Natural killer cell (primary cell): ENCODE results near the gene SEC14L1. TPM values are rescaled to one million over a fixed set of nuclear protein-coding genes. Genes with fewer than 3 reads are reported as not detected.

Experiments
- ATAC-seq, 3 donors: fragments of 150-1000 bp in 2 of 3; fragments of 200-7000 bp in 1 of 3; cut with Tn5 transposase; 1 replicate in 1 of 3; 2 replicates in 2 of 3; pipeline ENCODE4 v1.10.0; 2021; ENCODE audit warnings: mild to moderate bottlenecking in 2 of 3, moderate library complexity in 2 of 3
- DNase-seq, 2 donors: peaks; one replicate each; pipeline versions ENCODE4 v3.0.0 to v3.0.0-alpha.2; 2013 to 2021; ENCODE audit warnings: mixed read lengths in 1 of 2
- H3K27ac ChIP-seq: one replicate; pipeline ENCODE4 v1.5.1; 2013; ENCODE audit warnings: mild to moderate bottlenecking, low read length
- H3K27me3 ChIP-seq: one replicate; pipeline ENCODE4 v1.6.1; 2013; ENCODE audit warnings: low read length; ENCODE audit not compliant: control insufficient read depth, insufficient read depth
- H3K36me3 ChIP-seq: one replicate; pipeline ENCODE4 v1.6.1; 2013; ENCODE audit warnings: low read length; ENCODE audit not compliant: control insufficient read depth, insufficient read depth
- H3K4me1 ChIP-seq: one replicate; pipeline ENCODE4 v1.6.1; 2013; ENCODE audit warnings: low read length; ENCODE audit not compliant: control insufficient read depth, insufficient read depth
- H3K4me3 ChIP-seq: one replicate; pipeline ENCODE4 v1.5.1; 2013; ENCODE audit warnings: low read length
- H3K9me3 ChIP-seq: one replicate; pipeline ENCODE4 v1.6.1; 2013; ENCODE audit warnings: low read length; ENCODE audit not compliant: control insufficient read depth, insufficient read depth
- H3K27ac Mint-ChIP-seq, 2 donors: one replicate each; pipeline ENCODE4 v1.8.0; 2022; ENCODE audit warnings: mild to moderate bottlenecking in 2 of 2, mixed read lengths in 2 of 2, moderate library complexity in 1 of 2
- H3K27me3 Mint-ChIP-seq, 2 donors: one replicate each; pipeline ENCODE4 v1.8.0; 2022; ENCODE audit warnings: low read depth in 2 of 2, mixed read lengths in 2 of 2
- H3K36me3 Mint-ChIP-seq: one replicate; pipeline ENCODE4 v1.8.0; 2022; ENCODE audit warnings: mixed read lengths
- H3K4me1 Mint-ChIP-seq, 2 donors: one replicate each; pipeline ENCODE4 v1.8.0; 2022; ENCODE audit warnings: mixed read lengths in 2 of 2
- H3K4me3 Mint-ChIP-seq: one replicate; pipeline ENCODE4 v1.8.0; 2022; ENCODE audit warnings: mild to moderate bottlenecking, moderate library complexity, mixed read lengths
- H3K9me3 Mint-ChIP-seq, 2 donors: one replicate each; pipeline ENCODE4 v1.8.0; 2022; ENCODE audit warnings: mixed read lengths in 2 of 2
- WGBS: methylation state at CpG from one replicate; pipeline ENCODE4 v1.1.7; 2013; ENCODE audit warnings: missing lambda C conversion rate; ENCODE audit not compliant: insufficient coverage; 5-methylcytosine and 5-hydroxymethylcytosine counted together
- intact Hi-C: fragments of 100-400 bp; cut with micrococcal nuclease; formaldehyde crosslinking; loops from one replicate; pipeline ENCODE4 v1.14.2; 2022
- total RNA-seq, 4 donors: library from RNA; stranded (reverse); fragments of 120-200 nt in 1 of 4; gene quantifications; one replicate each; pipeline versions ENCODE4 v1.2.3 to v1.2.4, GENCODE V29; 2013 to 2022
- TF ChIP-seq, protein P1 (sequence below): fragments of 200-600 bp; IDR thresholded peaks from one replicate; pipeline ENCODE4 v1.8.0; 2022; ENCODE audit warnings: antibody characterized with exemption

SEC14L1 gene
- total RNA-seq, 3 donors from 2014 or later (not counting 1 experiment from before 2014, with no cell fraction given), result 129 to 160 (median 129) TPM

DNA sequence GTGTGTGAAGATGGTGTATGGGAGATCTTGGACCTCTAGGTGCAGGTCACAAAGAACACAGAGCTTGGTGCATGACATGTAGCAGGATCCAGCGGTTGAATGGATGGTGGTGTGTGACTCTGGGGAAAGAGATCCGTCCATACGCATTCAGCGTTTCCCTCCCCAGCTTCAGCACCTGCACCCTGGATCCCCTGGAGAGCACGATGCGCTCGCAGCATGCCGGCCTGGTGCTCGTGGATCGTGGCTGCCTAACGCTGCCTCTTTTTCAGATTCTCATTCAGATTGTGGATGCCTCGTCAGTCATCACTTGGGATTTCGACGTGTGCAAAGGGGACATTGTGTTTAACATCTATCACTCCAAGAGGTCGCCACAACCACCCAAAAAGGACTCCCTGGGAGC, 70.9 kb downstream of the SEC14L1 start:
- Histone ChIP-seq H3K36me3 (peaks cover 89% of the 10 kb centered on the region), H3K9me3 (no peaks in the 10 kb centered on the region), H3K4me3 (no peak overlapping the region), H3K27me3 (no peaks in the 10 kb centered on the region), H3K4me1 (peaks cover 25% of the 10 kb centered on the region), H3K27ac (no peak overlapping the region)
- TF ChIP-seq, protein P1, sequence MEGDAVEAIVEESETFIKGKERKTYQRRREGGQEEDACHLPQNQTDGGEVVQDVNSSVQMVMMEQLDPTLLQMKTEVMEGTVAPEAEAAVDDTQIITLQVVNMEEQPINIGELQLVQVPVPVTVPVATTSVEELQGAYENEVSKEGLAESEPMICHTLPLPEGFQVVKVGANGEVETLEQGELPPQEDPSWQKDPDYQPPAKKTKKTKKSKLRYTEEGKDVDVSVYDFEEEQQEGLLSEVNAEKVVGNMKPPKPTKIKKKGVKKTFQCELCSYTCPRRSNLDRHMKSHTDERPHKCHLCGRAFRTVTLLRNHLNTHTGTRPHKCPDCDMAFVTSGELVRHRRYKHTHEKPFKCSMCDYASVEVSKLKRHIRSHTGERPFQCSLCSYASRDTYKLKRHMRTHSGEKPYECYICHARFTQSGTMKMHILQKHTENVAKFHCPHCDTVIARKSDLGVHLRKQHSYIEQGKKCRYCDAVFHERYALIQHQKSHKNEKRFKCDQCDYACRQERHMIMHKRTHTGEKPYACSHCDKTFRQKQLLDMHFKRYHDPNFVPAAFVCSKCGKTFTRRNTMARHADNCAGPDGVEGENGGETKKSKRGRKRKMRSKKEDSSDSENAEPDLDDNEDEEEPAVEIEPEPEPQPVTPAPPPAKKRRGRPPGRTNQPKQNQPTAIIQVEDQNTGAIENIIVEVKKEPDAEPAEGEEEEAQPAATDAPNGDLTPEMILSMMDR, result no peak
- peaks cover 16% of the 10 kb centered on the region for H3K36me3 Mint-ChIP-seq
- H3K27me3 Mint-ChIP-seq, result no peaks in the 10 kb centered on the region
- ATAC-seq (no peak), DNase-seq (no peak)
- H3K4me3 Mint-ChIP-seq, result no peak overlapping the region
- WGBS, result 91% methylated on average over 15 of the region's 15 CpGs
- no peak overlapping the region for H3K27ac Mint-ChIP-seq
- H3K4me1 Mint-ChIP-seq, result peaks cover 7 to 8% of the 10 kb centered on the region in 2 donors
- H3K9me3 Mint-ChIP-seq, result no peaks in the 10 kb centered on the region
- intact Hi-C loops, result no loop called here

DNA sequence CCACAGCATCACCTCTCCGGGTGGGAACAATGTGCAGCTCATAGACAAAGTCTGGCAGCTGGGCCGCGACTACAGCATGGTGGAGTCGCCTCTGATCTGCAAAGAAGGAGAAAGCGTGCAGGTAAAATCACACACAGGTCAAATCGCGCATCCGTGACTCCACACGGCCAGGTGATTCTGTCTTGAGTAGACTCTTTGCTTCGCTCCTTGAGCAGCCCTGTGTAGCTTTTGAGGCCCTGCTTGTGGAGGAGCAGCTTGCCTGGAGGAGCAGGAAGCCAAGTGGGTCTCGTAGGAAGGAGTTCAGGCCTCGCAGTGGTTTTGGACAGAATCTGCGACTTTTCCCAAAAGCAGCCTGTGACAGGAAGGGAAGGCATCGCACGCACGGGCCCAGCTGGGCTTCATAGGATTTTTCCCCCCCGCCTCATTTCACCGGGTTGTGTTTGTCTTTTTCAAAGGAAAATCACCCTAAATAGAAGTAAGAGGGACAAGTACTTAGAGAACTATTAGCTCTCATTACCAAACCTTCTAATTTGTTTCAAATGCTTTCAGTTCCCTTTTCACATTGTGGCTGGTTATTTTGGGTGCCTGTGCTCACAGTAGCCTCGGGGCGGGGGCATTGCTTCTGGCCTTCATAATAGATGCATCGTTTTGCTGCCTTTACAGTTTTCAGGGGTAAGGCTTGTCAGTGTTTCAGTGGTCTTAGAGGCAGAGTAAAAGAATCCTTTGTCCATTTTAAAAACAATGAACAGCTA, 71.5 kb downstream of the SEC14L1 start:
- no peak overlapping the region for H3K27ac ChIP-seq
- no peak overlapping the region for H3K4me3 ChIP-seq
- 75% methylated on average over 19 of the region's 21 CpGs for WGBS
- no peak overlapping the region for H3K27ac Mint-ChIP-seq
- H3K9me3 ChIP-seq, result no peaks in the 10 kb centered on the region
- peaks cover 16% of the 10 kb centered on the region for H3K36me3 Mint-ChIP-seq
- DNase-seq (no peak), ATAC-seq (no peak)
- H3K4me3 Mint-ChIP-seq, result no peak overlapping the region
- H3K4me1 ChIP-seq, result peaks cover 25% of the 10 kb centered on the region
- TF ChIP-seq, protein P1, result no peak
- no peaks in the 10 kb centered on the region for H3K27me3 ChIP-seq
- peaks cover 86% of the 10 kb centered on the region for H3K36me3 ChIP-seq
- H3K9me3 Mint-ChIP-seq, result no peaks in the 10 kb centered on the region
- H3K4me1 Mint-ChIP-seq, result peaks cover 6 to 7% of the 10 kb centered on the region in 2 donors
- intact Hi-C loops, result no loop called here
- H3K27me3 Mint-ChIP-seq, result no peaks in the 10 kb centered on the region

DNA sequence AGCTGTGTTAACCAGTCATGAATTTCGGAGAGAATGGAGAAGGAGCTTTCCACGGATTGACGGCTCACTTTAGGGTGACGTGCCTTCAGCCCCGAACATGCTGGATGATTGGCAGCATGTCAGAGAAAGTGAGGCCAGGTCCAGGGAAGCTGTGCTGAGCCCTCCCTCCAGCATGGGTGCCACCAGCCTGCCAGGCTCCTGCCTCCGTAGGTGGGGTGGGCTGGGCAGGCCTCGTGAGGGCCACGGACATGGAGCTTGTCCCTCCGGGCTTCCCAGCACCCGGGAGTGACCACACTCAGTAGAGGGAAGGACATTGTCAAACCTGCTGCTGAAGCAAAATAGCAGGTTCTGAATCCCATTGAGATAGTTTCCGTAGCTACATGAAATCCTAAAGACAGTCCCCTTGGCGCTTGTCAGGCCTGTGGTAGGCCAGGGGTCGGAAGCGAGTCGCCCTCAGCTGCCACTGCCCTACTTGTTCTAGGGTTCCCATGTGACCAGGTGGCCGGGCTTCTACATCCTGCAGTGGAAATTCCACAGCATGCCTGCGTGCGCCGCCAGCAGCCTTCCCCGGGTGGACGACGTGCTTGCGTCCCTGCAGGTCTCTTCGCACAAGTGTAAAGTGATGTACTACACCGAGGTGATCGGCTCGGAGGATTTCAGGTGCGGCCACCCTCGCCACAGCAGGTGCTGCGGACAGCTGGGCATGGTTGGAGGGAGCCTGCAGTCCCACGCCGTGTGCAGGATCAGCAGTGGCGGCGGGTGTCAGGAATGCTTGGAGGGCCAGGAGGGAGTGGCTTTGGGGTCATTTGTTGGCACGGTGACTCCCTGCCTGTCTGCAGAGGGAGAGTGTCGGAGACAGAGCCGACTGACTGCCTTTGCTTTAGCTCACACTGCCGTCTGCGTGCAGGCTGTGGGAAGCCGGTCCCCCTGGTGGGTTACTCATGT, 72.3 kb downstream of the SEC14L1 start:
- Mint-ChIP-seq H3K4me1 (peaks cover 6 to 7% of the 10 kb centered on the region in 2 donors), H3K9me3 (no peaks in the 10 kb centered on the region), H3K4me3 (no peak overlapping the region), H3K27me3 (no peaks in the 10 kb centered on the region), H3K36me3 (peaks cover 16% of the 10 kb centered on the region), H3K27ac (no peak overlapping the region)
- peaks cover 85% of the 10 kb centered on the region for H3K36me3 ChIP-seq
- no peak overlapping the region for H3K4me3 ChIP-seq
- H3K9me3 ChIP-seq, result no peaks in the 10 kb centered on the region
- ATAC-seq (no peak), DNase-seq (no peak)
- TF ChIP-seq, protein P1, result no peak
- WGBS, result 93% methylated on average over 40 of the region's 40 CpGs
- intact Hi-C loops, result no loop called here
- H3K4me1 ChIP-seq, result peaks cover 25% of the 10 kb centered on the region
- no peak overlapping the region for H3K27ac ChIP-seq
- H3K27me3 ChIP-seq, result no peaks in the 10 kb centered on the region
